ENCODE measurements around the gene AFF1. TPM values are rescaled to one million over a fixed set of nuclear protein-coding genes. Genes with fewer than 3 reads are reported as not detected.

The AFF1 gene
- total RNA-seq, 4 donors from 2014 or later: 90.1 to 132 (median 101) TPM

GRCh38 chr4:87147116-87147515 is 212.3 kb downstream of the AFF1 start:
- TF ChIP-seq CTCF (IDR thresholded peaks at IDR 0.05; ENCODE audit: low read depth): no peak

DNA sequence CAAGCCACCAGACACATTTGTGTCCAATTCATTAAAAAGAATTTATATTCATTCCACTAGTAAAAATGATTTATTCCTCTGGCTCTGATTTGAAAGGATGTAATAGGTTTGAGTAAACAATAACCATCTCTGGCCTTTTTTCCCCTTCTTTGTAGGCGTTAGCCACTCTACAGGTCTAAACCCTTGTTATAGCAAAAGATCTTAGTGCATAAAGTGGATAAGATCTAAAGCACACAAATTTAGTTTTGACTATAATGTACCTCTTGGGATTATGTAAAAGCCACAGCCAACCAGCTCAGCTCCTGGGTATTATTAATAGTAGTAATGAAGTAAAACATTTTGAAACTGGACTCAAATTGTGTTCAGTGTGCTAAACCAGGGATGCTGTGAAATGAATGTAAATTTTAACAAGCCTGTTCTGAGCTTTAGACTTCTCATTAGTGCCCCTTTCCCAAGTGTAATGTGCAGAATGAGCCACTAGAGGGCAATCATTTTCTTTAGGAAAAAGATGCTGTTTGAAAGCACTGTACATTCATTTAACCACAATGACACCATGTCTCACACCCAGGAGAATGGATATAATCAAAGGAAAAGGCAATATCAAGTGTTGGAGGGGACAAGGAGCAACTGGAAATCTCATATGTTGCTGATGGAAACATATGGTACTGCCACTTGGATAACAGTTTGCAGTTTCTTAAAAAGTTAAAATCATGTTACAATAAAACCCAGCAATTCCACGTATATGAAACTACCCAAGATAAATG is 215.9 kb downstream of the AFF1 start:
- TF ChIP-seq CTCF (IDR thresholded peaks at IDR 0.05; ENCODE audit: low read depth): no peak

GRCh38 chr4:87151730-87152129 is 216.9 kb downstream of the AFF1 start:
- no peak for TF ChIP-seq CTCF (IDR thresholded peaks at IDR 0.05; ENCODE audit: low read depth)

GRCh38 chr4:87152310-87153041 is 217.7 kb downstream of the AFF1 start:
- no peak for TF ChIP-seq CTCF (IDR thresholded peaks at IDR 0.05; ENCODE audit: low read depth)

GRCh38 chr4:87153078-87153870 is 218.5 kb downstream of the AFF1 start:
- no peak for TF ChIP-seq CTCF (IDR thresholded peaks at IDR 0.05; ENCODE audit: low read depth)

GRCh38 chr4:87165892-87166291 is 231.1 kb downstream of the AFF1 start:
- TF ChIP-seq CTCF (IDR thresholded peaks at IDR 0.05; ENCODE audit: low read depth): no peak
